HUES64 (cell line): ENCODE measurements around the gene BRF1.

Experiments
- H3K27ac ChIP-seq: 2 replicates; pipeline ENCODE4 v1.7.0; 2013; ENCODE audit warnings: low read depth, low read length, inconsistent platforms
- H3K27me3 ChIP-seq: 2 replicates; pipeline ENCODE4 v1.6.1; 2013; ENCODE audit warnings: mild to moderate bottlenecking, low read length; ENCODE audit not compliant: insufficient read depth
- H3K36me3 ChIP-seq: 2 replicates; pipeline ENCODE4 v1.6.1; 2013; ENCODE audit warnings: mild to moderate bottlenecking, low read length; ENCODE audit not compliant: insufficient read depth
- H3K4me1 ChIP-seq: 2 replicates; pipeline ENCODE4 v1.6.1; 2013; ENCODE audit warnings: mild to moderate bottlenecking, low read length, moderate library complexity; ENCODE audit not compliant: insufficient read depth
- H3K4me3 ChIP-seq: 2 replicates; pipeline ENCODE4 v1.5.1; 2013; ENCODE audit warnings: mild to moderate bottlenecking, low read length, moderate library complexity
- H3K9ac ChIP-seq: 2 replicates; pipeline ENCODE4 v1.6.1; 2013; ENCODE audit warnings: mild to moderate bottlenecking, low read depth, low read length
- H3K9me3 ChIP-seq: 2 replicates; pipeline ENCODE4 v1.6.1; 2013; ENCODE audit warnings: low read depth, low read length; ENCODE audit not compliant: insufficient read depth
- WGBS: fragments of 150-250, 120-280 bp; methylation state at CpG from one replicate; pipeline ENCODE4 v1.1.7; 2013; ENCODE audit warnings: missing lambda C conversion rate; 5-methylcytosine and 5-hydroxymethylcytosine counted together

Gene BRF1

DNA sequence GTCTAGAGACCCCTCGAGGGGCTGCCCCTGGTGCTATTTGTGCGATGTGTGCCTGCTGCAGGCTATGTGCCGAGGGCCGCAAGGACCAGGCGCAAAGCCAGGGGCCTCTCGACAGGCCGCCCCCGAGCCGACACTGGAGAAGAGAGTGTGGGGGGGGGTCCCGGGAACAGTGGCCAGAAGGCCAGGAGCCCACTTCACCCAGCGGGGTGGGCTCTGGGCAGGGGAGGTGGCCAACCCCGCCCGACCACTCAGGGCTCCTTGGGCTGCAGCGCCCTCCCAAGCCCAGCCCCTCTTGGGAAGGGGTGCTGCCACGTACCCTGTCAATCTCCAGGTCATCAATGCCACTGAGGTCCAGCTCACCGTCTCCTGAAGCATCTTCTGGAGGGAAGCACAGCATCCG lies 81.0 kb downstream of the BRF1 start:
- Histone ChIP-seq H3K9me3 (no peaks in the 10 kb centered on the region), H3K9ac (no peak overlapping the region), H3K4me3 (no peak overlapping the region), H3K4me1 (no peaks in the 10 kb centered on the region), H3K27me3 (no peaks in the 10 kb centered on the region), H3K36me3 (peaks cover 44% of the 10 kb centered on the region), H3K27ac (no peak overlapping the region)
- 97% methylated on average over 17 of the region's 17 CpGs for WGBS

- H3K27ac ChIP-seq, result no peak overlapping the region
- no peaks in the 10 kb centered on the region for H3K4me1 ChIP-seq
- WGBS, result 96% methylated on average over 29 of the region's 29 CpGs
- peaks cover 44% of the 10 kb centered on the region for H3K36me3 ChIP-seq
- no peaks in the 10 kb centered on the region for H3K27me3 ChIP-seq
- no peak overlapping the region for H3K9ac ChIP-seq
- H3K4me3 ChIP-seq, result no peak overlapping the region
- no peaks in the 10 kb centered on the region for H3K9me3 ChIP-seq
Observed at GRCh38 chr14:105219043-105219612, 81.7 kb downstream of the BRF1 start.

DNA sequence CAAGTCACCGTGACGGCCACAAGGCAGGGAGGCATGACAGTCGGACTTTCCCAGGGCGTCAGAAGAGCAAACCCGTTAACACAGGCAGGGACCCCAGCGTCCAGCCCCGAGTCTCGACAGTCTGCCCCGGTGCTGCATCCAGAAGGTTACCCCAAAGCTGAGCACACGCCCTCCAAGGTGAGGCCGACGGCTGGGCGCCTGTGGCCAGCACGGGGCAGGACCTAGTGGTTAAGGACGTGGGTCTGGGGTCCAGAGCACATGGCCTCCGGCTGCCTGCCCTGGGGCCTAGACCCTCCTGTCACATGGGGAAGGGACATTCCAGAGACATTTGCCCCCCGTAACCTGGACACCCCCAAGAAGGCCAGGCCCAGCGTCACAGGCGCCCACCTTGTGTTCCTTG lies 82.2 kb downstream of the BRF1 start:
- H3K36me3 ChIP-seq, result peaks cover 41% of the 10 kb centered on the region
- H3K27ac ChIP-seq, result no peak overlapping the region
- no peak overlapping the region for H3K4me3 ChIP-seq
- H3K4me1 ChIP-seq, result no peaks in the 10 kb centered on the region
- H3K9ac ChIP-seq, result no peak overlapping the region
- no peaks in the 10 kb centered on the region for H3K27me3 ChIP-seq
- H3K9me3 ChIP-seq, result no peaks in the 10 kb centered on the region
- 97% methylated on average over 19 of the region's 19 CpGs for whole genome bisulfite sequencing

DNA sequence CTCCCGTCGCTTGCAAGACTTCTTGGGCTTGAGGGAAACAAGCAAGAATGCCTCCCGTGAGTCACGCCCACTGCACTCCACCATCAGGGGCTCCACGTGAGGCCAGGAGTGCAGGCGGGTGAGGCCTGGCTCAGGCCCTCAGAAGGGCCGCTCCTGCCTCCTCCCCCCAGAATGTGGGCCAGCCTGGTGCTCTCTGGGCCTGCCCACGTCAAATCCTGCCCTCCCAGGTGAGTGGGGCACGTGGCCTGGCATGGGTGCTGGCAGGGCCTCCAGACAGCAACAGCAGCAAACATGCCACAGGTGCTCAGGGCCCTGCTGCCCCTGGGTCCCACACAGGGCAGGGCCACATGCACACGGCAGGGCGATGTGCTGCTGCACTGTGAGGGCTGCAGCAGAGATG lies 83.0 kb downstream of the BRF1 start:
- Histone ChIP-seq H3K4me3 (no peak overlapping the region), H3K27me3 (no peaks in the 10 kb centered on the region), H3K4me1 (no peaks in the 10 kb centered on the region), H3K36me3 (peaks cover 36% of the 10 kb centered on the region), H3K9me3 (no peaks in the 10 kb centered on the region), H3K9ac (no peak overlapping the region), H3K27ac (no peak overlapping the region)
- 92% methylated on average over 11 of the region's 11 CpGs for WGBS

DNA sequence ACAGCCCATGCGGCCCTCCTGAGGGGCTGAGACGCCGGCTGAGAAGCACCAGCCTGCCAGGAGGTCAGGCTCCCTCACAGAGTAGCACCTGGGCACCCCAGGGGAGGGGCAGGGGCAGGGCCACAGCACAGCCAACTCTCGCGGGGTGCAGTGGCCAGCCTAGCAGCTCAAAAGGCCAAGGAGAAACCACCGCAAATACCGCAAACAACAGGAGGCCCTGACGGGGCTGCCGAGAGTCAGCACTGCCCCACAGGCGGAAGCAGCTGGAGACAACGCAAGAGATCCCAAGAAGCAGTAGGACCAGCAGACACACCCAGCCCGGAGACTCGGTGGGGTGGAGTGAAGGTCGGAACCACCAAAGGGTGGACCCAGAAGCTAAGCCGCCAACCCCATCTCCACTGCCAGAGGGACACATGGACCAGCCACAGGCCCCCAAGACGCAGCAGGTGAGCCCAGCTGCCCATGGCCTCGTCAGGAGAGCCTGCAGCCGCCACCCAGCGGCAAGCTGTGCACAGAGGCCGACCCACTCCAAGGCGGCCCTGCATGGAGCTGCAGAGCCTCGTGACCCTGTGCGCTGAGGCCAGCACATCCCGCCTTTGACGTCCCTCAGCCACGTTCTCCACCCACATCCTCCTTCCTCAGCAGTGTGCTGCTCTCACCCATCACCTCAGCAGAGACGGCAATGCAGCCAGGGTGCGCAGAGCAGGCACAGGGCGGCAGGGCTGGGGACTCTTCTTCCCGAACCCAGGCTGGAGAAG lies 84.1 kb downstream of the BRF1 start:
- peaks cover 34% of the 10 kb centered on the region for H3K36me3 ChIP-seq
- no peak overlapping the region for H3K27ac ChIP-seq

GRCh38 chr14:105215602-105216001 lies 85.2 kb downstream of the BRF1 start:
- Histone ChIP-seq H3K9me3 (no peaks in the 10 kb centered on the region), H3K27ac (no peak overlapping the region), H3K36me3 (peaks cover 30% of the 10 kb centered on the region), H3K4me1 (no peaks in the 10 kb centered on the region), H3K4me3 (no peak overlapping the region), H3K27me3 (no peaks in the 10 kb centered on the region), H3K9ac (no peak overlapping the region)
- WGBS, result 89% methylated on average over 3 of the region's 3 CpGs

More for the DNA sequence above, 84.1 kb downstream of the BRF1 start:
- 93% methylated on average over 30 of the region's 30 CpGs for WGBS
- H3K4me1 ChIP-seq, result no peaks in the 10 kb centered on the region
- no peak overlapping the region for H3K4me3 ChIP-seq
- H3K27me3 ChIP-seq, result no peaks in the 10 kb centered on the region
- no peak overlapping the region for H3K9ac ChIP-seq
- H3K9me3 ChIP-seq, result no peaks in the 10 kb centered on the region

GRCh38 chr14:105214324-105214915 lies 86.4 kb downstream of the BRF1 start:
- 93% methylated on average over 14 of the region's 14 CpGs for WGBS
- Histone ChIP-seq H3K36me3 (peaks cover 34% of the 10 kb centered on the region), H3K4me1 (no peaks in the 10 kb centered on the region), H3K27me3 (no peaks in the 10 kb centered on the region), H3K27ac (no peak overlapping the region), H3K9ac (no peak overlapping the region), H3K9me3 (no peaks in the 10 kb centered on the region), H3K4me3 (no peak overlapping the region)

DNA sequence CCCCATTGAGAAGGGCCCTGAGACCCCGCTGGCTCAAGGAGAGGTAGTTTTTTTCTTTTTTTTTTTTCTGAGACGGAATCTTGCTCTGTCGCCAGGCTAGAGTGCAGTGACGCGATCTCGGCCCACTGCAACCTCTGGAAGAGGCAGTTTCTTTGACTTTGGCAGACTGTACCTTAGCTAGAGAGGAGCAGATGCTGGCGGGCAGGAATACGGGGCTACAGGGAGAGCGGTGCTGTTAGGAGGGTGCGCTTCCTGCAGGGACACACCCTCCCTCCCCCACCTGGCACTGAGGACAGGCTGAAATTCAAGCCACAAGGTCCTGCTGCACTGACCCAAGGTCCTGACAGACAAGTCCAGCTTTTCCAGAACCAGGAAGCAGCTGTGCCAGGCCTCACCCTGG lies 87.4 kb downstream of the BRF1 start:
- WGBS, result 96% methylated on average over 10 of the region's 10 CpGs
- Histone ChIP-seq H3K4me3 (no peak overlapping the region), H3K9ac (no peak overlapping the region), H3K27ac (no peak overlapping the region), H3K9me3 (no peaks in the 10 kb centered on the region), H3K36me3 (peaks cover 24% of the 10 kb centered on the region), H3K27me3 (no peaks in the 10 kb centered on the region), H3K4me1 (no peaks in the 10 kb centered on the region)

GRCh38 chr14:105212541-105213300 lies 88.1 kb downstream of the BRF1 start:
- H3K27me3 ChIP-seq, result no peaks in the 10 kb centered on the region
- no peak overlapping the region for H3K4me3 ChIP-seq
- 88% methylated on average over 18 of the region's 18 CpGs for WGBS
- H3K9ac ChIP-seq, result no peak overlapping the region
- peaks cover 18% of the 10 kb centered on the region; the same call in 1 of the 2 replicates for H3K36me3 ChIP-seq
- H3K4me1 ChIP-seq, result no peaks in the 10 kb centered on the region
- no peak overlapping the region for H3K27ac ChIP-seq
- no peaks in the 10 kb centered on the region for H3K9me3 ChIP-seq

DNA sequence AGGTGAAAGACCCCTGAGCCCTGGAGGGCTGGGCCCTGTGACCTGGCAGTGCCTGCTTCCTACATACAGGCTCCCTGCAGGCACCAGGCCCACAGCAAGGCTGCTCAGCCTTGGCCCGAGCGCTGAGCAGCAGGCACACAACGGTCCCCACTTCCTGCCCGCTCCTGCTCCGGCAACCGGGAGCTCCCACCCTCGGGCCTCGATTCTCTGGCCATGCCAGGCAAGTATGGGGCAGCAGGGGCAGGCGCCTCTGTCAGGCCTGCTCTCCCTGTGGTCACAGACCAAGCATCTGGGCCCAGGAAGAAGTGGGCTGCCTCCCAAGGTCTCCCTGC lies 89.1 kb downstream of the BRF1 start:
- Histone ChIP-seq H3K9ac (no peak overlapping the region), H3K36me3 (peaks cover 11% of the 10 kb centered on the region; the same call in 1 of the 2 replicates), H3K27me3 (no peaks in the 10 kb centered on the region), H3K9me3 (no peaks in the 10 kb centered on the region), H3K4me1 (no peaks in the 10 kb centered on the region), H3K27ac (no peak overlapping the region), H3K4me3 (no peak overlapping the region)
- WGBS, result 96% methylated on average over 9 of the region's 9 CpGs

DNA sequence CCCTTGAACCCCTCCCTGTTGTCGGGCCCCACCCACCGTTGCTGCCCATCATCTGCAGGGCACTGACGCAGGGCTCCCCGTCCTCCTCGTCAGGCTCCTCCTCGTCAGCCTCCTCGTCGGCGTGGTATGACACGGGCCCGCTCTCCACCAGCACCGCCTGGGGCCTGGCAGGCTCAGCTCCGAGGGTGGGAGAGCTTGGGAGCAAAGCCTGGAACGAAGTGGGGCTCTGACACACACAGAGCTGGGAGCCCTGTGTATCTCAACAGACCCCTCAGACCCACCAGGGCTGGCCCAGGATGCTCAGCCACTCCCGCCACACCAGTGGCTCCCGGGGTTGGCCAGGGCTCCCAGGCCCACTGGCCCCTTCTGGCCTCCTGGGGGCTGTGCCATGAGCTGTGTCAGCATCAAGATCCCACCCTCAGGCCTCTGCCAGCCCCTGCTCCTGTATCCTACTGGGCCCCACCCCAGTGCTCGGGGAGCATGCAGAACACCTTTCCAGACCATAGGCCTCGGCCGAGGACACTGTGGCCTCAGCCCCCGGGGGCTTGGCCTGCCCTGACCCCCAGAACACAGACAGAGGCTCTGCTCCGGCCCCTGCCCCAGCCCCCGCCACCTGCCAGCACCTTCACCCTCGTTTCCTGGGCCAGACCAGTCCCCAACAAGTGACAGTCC lies 89.6 kb downstream of the BRF1 start:
- Histone ChIP-seq H3K27me3 (no peaks in the 10 kb centered on the region), H3K27ac (no peak overlapping the region), H3K4me1 (no peaks in the 10 kb centered on the region), H3K36me3 (peaks cover 11% of the 10 kb centered on the region; the same call in 1 of the 2 replicates), H3K9me3 (no peaks in the 10 kb centered on the region), H3K4me3 (no peak overlapping the region), H3K9ac (no peak overlapping the region)
- WGBS, result 93% methylated on average over 23 of the region's 23 CpGs
